IMR-90 (cell line): Measurements from ENCODE around the gene CEBPB. TPM values are rescaled to one million over a fixed set of nuclear protein-coding genes. Genes with fewer than 3 reads are reported as not detected.

Experiments
- ATAC-seq: fragments of 200-7000 bp; cut with Tn5 transposase; 2 replicates; pipeline ENCODE4 v1.9.1; 2020; ENCODE audit warnings: low read depth, mild to moderate bottlenecking, moderate library complexity
- BruUV-seq: library from RNA; stranded (reverse); fragments of 400-500 nt; replicated peaks from 2 replicates; lab custom pipeline; 2021; lab: Mats Ljungman, UMichigan
- CTCF ChIA-PET: fragments of 300-600 bp; formaldehyde crosslinking; extraction: SDS; loops from one replicate; lab custom pipeline; 2021; ENCODE audit warnings: antibody characterized with exemption; lab: Yijun Ruan, JAX
- POLR2A ChIA-PET: fragments of 300-600 bp; sonication (Branson Sonifier 250); formaldehyde crosslinking; loops from one replicate; lab custom pipeline; 2022; ENCODE audit warnings: antibody characterized with exemption; ENCODE audit not compliant: unreplicated experiment; lab: Charles Lee
- DNase-seq: peaks from one replicate; pipeline ENCODE4 v3.0.0; 2013
- H2AFZ ChIP-seq: replicated peaks from 2 replicates; pipeline ENCODE3; 2013; ENCODE audit warnings: low read length, mild to moderate bottlenecking; ENCODE audit not compliant: poor library complexity
- H2AK5ac ChIP-seq: 2 replicates; pipeline ENCODE4 v1.6.1; 2013; ENCODE audit warnings: low read depth, low read length, inconsistent platforms
- H2AK9ac ChIP-seq: replicated peaks from 2 replicates; pipeline ENCODE3; 2013; ENCODE audit warnings: mild to moderate bottlenecking, low read depth, low read length, moderate library complexity; ENCODE audit not compliant: poor library complexity
- H2BK120ac ChIP-seq: 2 replicates; pipeline ENCODE4 v1.6.1; 2013; ENCODE audit warnings: low read depth, low read length, inconsistent platforms
- H2BK15ac ChIP-seq: 3 replicates; pipeline ENCODE4 v1.6.1; 2013; ENCODE audit warnings: low read depth, low read length, inconsistent platforms
- H2BK20ac ChIP-seq: 2 replicates; pipeline ENCODE4 v1.6.1; 2013; ENCODE audit warnings: low read depth, mild to moderate bottlenecking, inconsistent platforms, low read length, moderate library complexity
- H2BK5ac ChIP-seq: 2 replicates; pipeline ENCODE4 v1.6.1; 2013; ENCODE audit warnings: mild to moderate bottlenecking, low read depth, low read length, inconsistent platforms; ENCODE audit not compliant: poor library complexity, severe bottlenecking
- H3K14ac ChIP-seq: replicated peaks from 2 replicates; pipeline ENCODE4 v1.6.1; 2013; ENCODE audit warnings: low read depth, low read length, inconsistent platforms
- H3K18ac ChIP-seq: 2 replicates; pipeline ENCODE4 v1.6.1; 2013; ENCODE audit warnings: low read depth, low read length, control low read depth
- H3K23ac ChIP-seq: 2 replicates; pipeline ENCODE4 v1.6.1; 2013; ENCODE audit warnings: low read depth, low read length, inconsistent platforms
- H3K27ac ChIP-seq: 2 replicates; pipeline ENCODE4 v1.5.1; 2013; ENCODE audit warnings: mild to moderate bottlenecking, control low read depth, low read length; ENCODE audit not compliant: insufficient read depth
- H3K27me3 ChIP-seq: 2 replicates; pipeline ENCODE4 v1.6.1; 2013; ENCODE audit warnings: low read length; ENCODE audit not compliant: control insufficient read depth, insufficient read depth
- H3K36me3 ChIP-seq: 2 replicates; pipeline ENCODE4 v1.6.1; 2013; ENCODE audit warnings: low read length, mixed read lengths; ENCODE audit not compliant: control insufficient read depth, insufficient read depth
- H3K4ac ChIP-seq: 2 replicates; pipeline ENCODE4 v1.6.1; 2013; ENCODE audit warnings: low read depth, low read length, inconsistent platforms
- H3K4me1 ChIP-seq: 2 replicates; pipeline ENCODE4 v1.6.1; 2013; ENCODE audit warnings: low read length, mixed read lengths; ENCODE audit not compliant: control insufficient read depth, insufficient read depth
- H3K4me2 ChIP-seq: 2 replicates; pipeline ENCODE4 v1.6.1; 2013; ENCODE audit warnings: low read depth, mild to moderate bottlenecking, control low read depth, low read length, moderate library complexity
- H3K4me3 ChIP-seq: 2 replicates; pipeline ENCODE4 v1.5.1; 2013; ENCODE audit warnings: low read depth, mild to moderate bottlenecking, control low read depth, low read length, moderate library complexity; ENCODE audit not compliant: insufficient read depth
- H3K56ac ChIP-seq: 2 replicates; pipeline ENCODE4 v1.6.1; 2013; ENCODE audit warnings: low read length, inconsistent platforms; ENCODE audit not compliant: insufficient read depth; ENCODE audit errors: extremely low read depth
- H3K79me1 ChIP-seq, 2 experiments: 2 replicates each; pipeline ENCODE4 v1.6.1; 2013; ENCODE audit warnings: low read length in 2 of 2, inconsistent platforms in 1 of 2, low read depth in 1 of 2
- H3K9ac ChIP-seq: 2 replicates; pipeline ENCODE4 v1.6.1; 2013; ENCODE audit warnings: low read depth, low read length, control low read depth
- H3K9me1 ChIP-seq: 2 replicates; pipeline ENCODE4 v1.6.1; 2013; ENCODE audit warnings: low read length, inconsistent platforms; ENCODE audit not compliant: insufficient read depth
- H3K9me3 ChIP-seq: 2 replicates; pipeline ENCODE4 v1.6.1; 2013; ENCODE audit warnings: low read length; ENCODE audit not compliant: control insufficient read depth, insufficient read depth
- H4K20me1 ChIP-seq: 2 replicates; pipeline ENCODE4 v1.6.1; 2013; ENCODE audit warnings: low read length, inconsistent platforms; ENCODE audit not compliant: insufficient read depth
- H4K5ac ChIP-seq: 2 replicates; pipeline ENCODE4 v1.6.1; 2013; ENCODE audit warnings: mild to moderate bottlenecking, low read depth, low read length, control low read depth
- H4K8ac ChIP-seq, 2 experiments: 2 replicates each; pipeline ENCODE4 v1.6.1; 2013; ENCODE audit warnings: low read depth in 2 of 2, low read length in 2 of 2, control low read depth in 1 of 2, inconsistent platforms in 1 of 2
- H4K91ac ChIP-seq: 2 replicates; pipeline ENCODE4 v1.6.1; 2013; ENCODE audit warnings: low read depth, low read length, inconsistent platforms; ENCODE audit not compliant: insufficient read depth
- BHLHE40 ChIP-seq: fragments of 150-350 bp; IDR thresholded peaks from 2 replicates; pipeline ENCODE4 v1.6.1; 2016; ENCODE audit warnings: mild to moderate bottlenecking, low read depth, low read length
- FOS ChIP-seq: fragments of 150-350 bp; IDR thresholded peaks from 2 replicates; pipeline ENCODE4 v1.6.1; 2016; ENCODE audit warnings: low read depth, low read length
- MAFK ChIP-seq: IDR thresholded peaks from 2 replicates; pipeline ENCODE4 v1.6.1; 2012; ENCODE audit warnings: low read depth, low read length, improper control_type of control experiment
- MAZ ChIP-seq: IDR thresholded peaks from 2 replicates; pipeline ENCODE4 v1.6.1; 2012; ENCODE audit warnings: low read depth, mild to moderate bottlenecking, low read length, improper control_type of control experiment, moderate library complexity, borderline replicate concordance
- MXI1 ChIP-seq: IDR thresholded peaks from 2 replicates; pipeline ENCODE4 v1.6.1; 2012; ENCODE audit warnings: low read depth, mild to moderate bottlenecking, low read length, moderate library complexity, borderline replicate concordance
- NFE2L2 ChIP-seq: fragments of 150-350 bp; IDR thresholded peaks from 2 replicates; pipeline ENCODE4 v1.6.1; 2016; ENCODE audit warnings: low read depth, mild to moderate bottlenecking, low read length
- POLR2A ChIP-seq: IDR thresholded peaks from 2 replicates; pipeline ENCODE4 v1.6.1; 2012; ENCODE audit warnings: mild to moderate bottlenecking, low read depth, low read length
- RAD21 ChIP-seq: IDR thresholded peaks from 2 replicates; pipeline ENCODE4 v1.6.1; 2012; ENCODE audit warnings: low read length, improper control_type of control experiment
- RCOR1 ChIP-seq: IDR thresholded peaks from 2 replicates; pipeline ENCODE4 v1.6.1; 2012; ENCODE audit warnings: mild to moderate bottlenecking, low read length, improper control_type of control experiment; ENCODE audit not compliant: insufficient replicate concordance
- RFX5 ChIP-seq: IDR thresholded peaks from 2 replicates; pipeline ENCODE4 v1.8.0; 2012; ENCODE audit warnings: low read depth, mild to moderate bottlenecking, low read length, moderate library complexity
- SMC3 ChIP-seq: fragments of 150-350 bp; IDR thresholded peaks from 2 replicates; pipeline ENCODE4 v1.6.1; 2016; ENCODE audit warnings: low read depth, mild to moderate bottlenecking, antibody characterized with exemption, low read length, moderate library complexity
- WGBS, 2 experiments: methylation state at CpG; one replicate each; pipeline versions ENCODE4 v1.1.5 to v1.1.7; 2013; ENCODE audit warnings: missing lambda C conversion rate in 2 of 2; ENCODE audit not compliant: insufficient read length in 1 of 2; ENCODE audit errors: extremely low coverage in 2 of 2; 5-methylcytosine and 5-hydroxymethylcytosine counted together
- dilution Hi-C: fragments of 300-500 bp; cut with HindIII; formaldehyde crosslinking; loops from one replicate; pipeline ENCODE4 v1.14.3; 2018; ENCODE audit warnings: low sequenced_read_pairs; ENCODE audit not compliant: unreplicated experiment
- in situ Hi-C: fragments of 300-500 bp; cut with MboI; formaldehyde crosslinking; loops from 3 replicates; pipeline ENCODE4 v1.14.3; 2019; ENCODE audit warnings: low sequenced_read_pairs, inconsistent platforms, mixed read lengths
- intact Hi-C: fragments of 100-400 bp; cut with micrococcal nuclease; formaldehyde crosslinking; loops from 2 replicates; pipeline ENCODE4 v1.10.0; 2022
- polyA plus RNA-seq, 3 experiments: library from polyadenylated mRNA; depleted of rRNA; stranded (reverse); fragments of >200 nt; gene quantifications; 2 replicates each; pipeline ENCODE4 v1.2.3, GENCODE V29; 2012; ENCODE audit warnings: low replicate concordance in 1 of 3
- total RNA-seq: library from RNA; depleted of rRNA; stranded (reverse); fragments of >200 nt; gene quantifications from 2 replicates; pipeline ENCODE4 v1.2.3, GENCODE V29; 2012
- TF ChIP-seq, protein P1 (sequence below): fragments of 150-350 bp; IDR thresholded peaks from 2 replicates; pipeline ENCODE4 v1.6.1; 2017; ENCODE audit warnings: mild to moderate bottlenecking, antibody characterized with exemption, low read length, low read depth
- TF ChIP-seq, protein P2 (sequence below): conservative IDR thresholded peaks from 2 replicates; pipeline ENCODE4 v1.5.1; 2012; ENCODE audit warnings: mild to moderate bottlenecking, low read depth, low read length, improper control_type of control experiment
- TF ChIP-seq, protein P3 (sequence below): fragments of 150-350 bp; IDR thresholded peaks from 2 replicates; pipeline ENCODE4 v1.6.1; 2016; ENCODE audit warnings: low read depth, mild to moderate bottlenecking, low read length, moderate library complexity, borderline replicate concordance

CEBPB gene
- total and polyA plus RNA-seq, 2 of the 4 experiments (the other 2 are of a cell fraction), result 3.4 to 17.4 TPM

DNA sequence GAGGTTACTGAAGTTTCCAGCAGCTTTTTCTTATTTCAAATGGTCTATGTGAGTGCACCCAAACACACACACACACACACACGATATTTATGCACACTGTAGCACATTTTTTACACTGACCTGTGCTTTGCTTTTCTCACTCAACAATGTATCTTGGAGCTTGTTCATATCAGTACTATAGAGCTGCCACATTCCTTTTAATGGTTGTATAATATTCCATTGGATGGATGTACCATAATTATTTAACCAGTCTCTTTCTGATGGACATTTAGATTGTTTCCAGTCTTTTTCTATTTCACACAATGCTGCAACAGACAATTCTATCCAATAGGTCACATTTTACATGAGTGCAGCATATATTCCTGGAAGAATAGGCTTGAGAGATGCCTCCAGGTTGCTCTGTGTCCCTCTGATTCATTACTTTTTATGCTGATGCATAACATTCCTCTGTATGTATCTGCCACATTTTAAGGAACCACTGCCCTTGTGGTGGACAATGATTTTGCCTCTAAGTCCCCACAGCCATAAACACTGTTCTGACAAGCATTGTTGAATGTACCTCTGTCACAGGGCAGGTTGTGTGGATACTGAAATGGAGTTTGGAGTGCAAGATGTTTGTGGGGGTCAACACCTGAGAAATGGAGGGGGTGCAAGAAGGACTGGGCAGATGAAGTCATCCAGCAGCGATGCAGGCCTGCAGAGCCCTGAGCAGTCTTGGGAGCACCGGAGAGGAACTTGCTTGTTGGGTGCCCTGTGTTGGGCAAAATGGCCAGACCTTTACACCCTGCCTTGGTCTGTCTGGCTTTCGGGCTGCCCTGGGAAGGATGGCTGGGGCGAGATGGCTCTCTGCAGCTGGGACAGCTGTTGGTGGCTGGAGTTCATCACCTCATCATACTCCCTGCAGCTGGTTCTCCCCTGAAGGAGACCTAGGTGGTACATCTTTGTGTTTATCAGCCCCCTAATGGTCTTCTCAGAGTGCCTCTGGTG lies 13.6 kb downstream of the CEBPB start:
- Histone ChIP-seq H3K56ac (no peak overlapping the region), H3K27me3 (no peaks in the 10 kb centered on the region), H3K4me3 (no peak overlapping the region), H3K79me1 (no peaks in the 10 kb centered on the region; a peak in 1 of 4 replicates), H3K9ac (no peak overlapping the region), H4K20me1 (no peaks in the 10 kb centered on the region), H4K5ac (no peak overlapping the region), H3K14ac (no peak overlapping the region), H3K9me3 (peaks cover 6% of the 10 kb centered on the region; the same call in 1 of the 2 replicates), H3K23ac (no peak overlapping the region), H2BK20ac (no peak overlapping the region), H3K4ac (no peak overlapping the region), H3K4me2 (no peak overlapping the region), H2BK5ac (no peak overlapping the region), H3K27ac (no peak overlapping the region), H3K4me1 (no peaks in the 10 kb centered on the region), H2BK120ac (no peak overlapping the region), H3K9me1 (no peaks in the 10 kb centered on the region), H2BK15ac (no peak overlapping the region), H3K36me3 (peaks cover 3% of the 10 kb centered on the region; the same call in 1 of the 2 replicates), H2AK9ac (no peak overlapping the region), H3K18ac (no peak overlapping the region), H2AK5ac (no peak overlapping the region), H4K91ac (no peak overlapping the region), H4K8ac (no peak overlapping the region), H2AFZ (no peak overlapping the region)
- no peak for ATAC-seq
- dilution Hi-C loops (no loop called here), in situ Hi-C loops (no loop called here), intact Hi-C loops (no loop called here)
- BruUV-seq, result no TSS peak
- ChIA-PET CTCF (no interaction called here), POLR2A (no interaction called here)
- WGBS, 2 experiments, result 100% methylated on average over 2 of the region's 5 CpGs; no CpG with 5 or more reads in 1 of the 2 experiments
- DNase-seq, result no peak
- TF ChIP-seq, protein P1, sequence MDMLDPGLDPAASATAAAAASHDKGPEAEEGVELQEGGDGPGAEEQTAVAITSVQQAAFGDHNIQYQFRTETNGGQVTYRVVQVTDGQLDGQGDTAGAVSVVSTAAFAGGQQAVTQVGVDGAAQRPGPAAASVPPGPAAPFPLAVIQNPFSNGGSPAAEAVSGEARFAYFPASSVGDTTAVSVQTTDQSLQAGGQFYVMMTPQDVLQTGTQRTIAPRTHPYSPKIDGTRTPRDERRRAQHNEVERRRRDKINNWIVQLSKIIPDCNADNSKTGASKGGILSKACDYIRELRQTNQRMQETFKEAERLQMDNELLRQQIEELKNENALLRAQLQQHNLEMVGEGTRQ, result no peak
- no peak for TF ChIP-seq MAFK
- no peak for TF ChIP-seq RFX5
- no peak for TF ChIP-seq FOS
- no peak for TF ChIP-seq POLR2A
- TF ChIP-seq RAD21, result no peak
- no peak for TF ChIP-seq MAZ
- TF ChIP-seq, protein P2, sequence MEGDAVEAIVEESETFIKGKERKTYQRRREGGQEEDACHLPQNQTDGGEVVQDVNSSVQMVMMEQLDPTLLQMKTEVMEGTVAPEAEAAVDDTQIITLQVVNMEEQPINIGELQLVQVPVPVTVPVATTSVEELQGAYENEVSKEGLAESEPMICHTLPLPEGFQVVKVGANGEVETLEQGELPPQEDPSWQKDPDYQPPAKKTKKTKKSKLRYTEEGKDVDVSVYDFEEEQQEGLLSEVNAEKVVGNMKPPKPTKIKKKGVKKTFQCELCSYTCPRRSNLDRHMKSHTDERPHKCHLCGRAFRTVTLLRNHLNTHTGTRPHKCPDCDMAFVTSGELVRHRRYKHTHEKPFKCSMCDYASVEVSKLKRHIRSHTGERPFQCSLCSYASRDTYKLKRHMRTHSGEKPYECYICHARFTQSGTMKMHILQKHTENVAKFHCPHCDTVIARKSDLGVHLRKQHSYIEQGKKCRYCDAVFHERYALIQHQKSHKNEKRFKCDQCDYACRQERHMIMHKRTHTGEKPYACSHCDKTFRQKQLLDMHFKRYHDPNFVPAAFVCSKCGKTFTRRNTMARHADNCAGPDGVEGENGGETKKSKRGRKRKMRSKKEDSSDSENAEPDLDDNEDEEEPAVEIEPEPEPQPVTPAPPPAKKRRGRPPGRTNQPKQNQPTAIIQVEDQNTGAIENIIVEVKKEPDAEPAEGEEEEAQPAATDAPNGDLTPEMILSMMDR, result no peak
- no peak for TF ChIP-seq RCOR1
- no peak for TF ChIP-seq SMC3
- TF ChIP-seq NFE2L2, result no peak
- TF ChIP-seq MXI1, result no peak
- TF ChIP-seq BHLHE40, result no peak
- TF ChIP-seq, protein P3, sequence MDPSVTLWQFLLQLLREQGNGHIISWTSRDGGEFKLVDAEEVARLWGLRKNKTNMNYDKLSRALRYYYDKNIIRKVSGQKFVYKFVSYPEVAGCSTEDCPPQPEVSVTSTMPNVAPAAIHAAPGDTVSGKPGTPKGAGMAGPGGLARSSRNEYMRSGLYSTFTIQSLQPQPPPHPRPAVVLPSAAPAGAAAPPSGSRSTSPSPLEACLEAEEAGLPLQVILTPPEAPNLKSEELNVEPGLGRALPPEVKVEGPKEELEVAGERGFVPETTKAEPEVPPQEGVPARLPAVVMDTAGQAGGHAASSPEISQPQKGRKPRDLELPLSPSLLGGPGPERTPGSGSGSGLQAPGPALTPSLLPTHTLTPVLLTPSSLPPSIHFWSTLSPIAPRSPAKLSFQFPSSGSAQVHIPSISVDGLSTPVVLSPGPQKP, result no peak
